HCT116 (cell line): Measurements from ENCODE around the gene CDYL. TPM values are rescaled to one million over a fixed set of nuclear protein-coding genes. Genes with fewer than 3 reads are reported as not detected.

Experiments
- ATAC-seq: fragments of 200-7000 bp; cut with Tn5 transposase; 2 replicates; pipeline ENCODE4 v1.9.1; 2020; ENCODE audit warnings: mild to moderate bottlenecking, moderate library complexity
- BruUV-seq: library from RNA; stranded (reverse); fragments of 400-500 nt; replicated peaks from 2 replicates; lab custom pipeline; 2021; lab: Mats Ljungman, UMichigan
- CTCF ChIA-PET: fragments of 300-600 bp; sonication (Branson Sonifier 250); formaldehyde crosslinking; loops from one replicate; lab custom pipeline; 2021; ENCODE audit warnings: antibody characterized with exemption; lab: Charles Lee
- POLR2A ChIA-PET: fragments of 300-600, 350-600 bp; sonication (Branson Sonifier 250); formaldehyde crosslinking; loops from one replicate; lab custom pipeline; 2021; ENCODE audit warnings: antibody characterized with exemption; lab: Charles Lee
- RAD21 ChIA-PET, 2 experiments: fragments of 300-600 bp; sonication (Branson Sonifier 250); formaldehyde crosslinking; loops; one replicate each; lab custom pipeline; 2023; ENCODE audit warnings: low total read pairs in 2 of 2; ENCODE audit not compliant: uncharacterized antibody in 2 of 2, unreplicated experiment in 2 of 2, low non-redundant PET in 1 of 2; lab: Charles Lee
- DNase-seq: peaks from one replicate; pipeline ENCODE4 v3.0.0-alpha.2; 2010; ENCODE audit warnings: low read depth, low spot score
- H2AFZ ChIP-seq: fragments of 200-600 bp; shearing (Covaris generic), sonication (generic); 2 replicates; pipeline ENCODE4 v1.6.1; 2017; ENCODE audit warnings: low read depth, mixed run types, mixed read lengths, antibody characterized with exemption, low read length; ENCODE audit not compliant: poor library complexity, severe bottlenecking
- H3K27ac ChIP-seq: 2 replicates; pipeline ENCODE4 v1.5.1; 2012; ENCODE audit warnings: low read depth, low read length
- H3K27me3 ChIP-seq: fragments of 200-600 bp; sonication (generic); 2 replicates; pipeline ENCODE4 v1.6.1; 2016; ENCODE audit warnings: mixed run types, low read length, mixed read lengths; ENCODE audit not compliant: insufficient read depth
- H3K36me3 ChIP-seq, 2 experiments: fragments of 200-500 bp in 1 of 2; fragments of 200-600 bp in 1 of 2; sonication (Bioruptor generic) in 1 of 2; sonication (generic) in 1 of 2; 2 replicates each; pipeline versions ENCODE4 v1.5.1 to v1.6.1; 2014 to 2016; ENCODE audit warnings: low read length in 2 of 2, inconsistent platforms in 1 of 2, mixed read lengths in 1 of 2, mixed run types in 1 of 2; ENCODE audit not compliant: insufficient read depth in 2 of 2, control insufficient read depth in 1 of 2
- H3K4me1 ChIP-seq, 2 experiments: fragments of 200-600 bp in 1 of 2; sonication (generic) in 1 of 2; 2 replicates each; pipeline versions ENCODE4 v1.5.1 to v1.6.1; 2012 to 2017; ENCODE audit warnings: low read length in 2 of 2, inconsistent platforms in 1 of 2, mild to moderate bottlenecking in 1 of 2, mixed read lengths in 1 of 2, mixed run types in 1 of 2, moderate library complexity in 1 of 2; ENCODE audit not compliant: insufficient read depth in 2 of 2, control insufficient read depth in 1 of 2
- H3K4me2 ChIP-seq: fragments of 200-600 bp; sonication (generic); 2 replicates; pipeline ENCODE4 v1.6.1; 2017; ENCODE audit warnings: mixed run types, low read length, mixed read lengths
- H3K4me3 ChIP-seq, 2 experiments: fragments of 200-600 bp in 1 of 2; sonication (generic) in 1 of 2; replicated peaks in 1 of 2; 2 replicates each; pipeline ENCODE4 v1.5.1; 2011 to 2016; ENCODE audit warnings: low read length in 2 of 2, control low read depth in 1 of 2, low read depth in 1 of 2, mild to moderate bottlenecking in 1 of 2, mixed read lengths in 1 of 2, mixed run types in 1 of 2
- H3K79me2 ChIP-seq: fragments of 200-600 bp; sonication (generic); 2 replicates; pipeline ENCODE4 v1.6.1; 2017; ENCODE audit warnings: mild to moderate bottlenecking, mixed run types, low read length, moderate library complexity, mixed read lengths; ENCODE audit not compliant: insufficient read depth
- H3K9ac ChIP-seq: fragments of 200-600 bp; sonication (generic); 2 replicates; pipeline ENCODE4 v1.6.1; 2016; ENCODE audit warnings: low read length, mixed read lengths
- H3K9me2 ChIP-seq: fragments of 200-600 bp; sonication (generic), shearing (Covaris generic); 2 replicates; pipeline ENCODE4 v1.6.1; 2017; ENCODE audit warnings: mixed run types, mild to moderate bottlenecking, moderate library complexity; ENCODE audit not compliant: insufficient read depth
- H3K9me3 ChIP-seq, 2 experiments: fragments of 200-500 bp in 1 of 2; fragments of 200-600 bp in 1 of 2; sonication (Bioruptor generic) in 1 of 2; sonication (generic) in 1 of 2; 2 replicates each; pipeline ENCODE4 v1.6.1; 2014 to 2017; ENCODE audit warnings: low read length in 2 of 2, mixed read lengths in 2 of 2, inconsistent platforms in 1 of 2, low read depth in 1 of 2, mild to moderate bottlenecking in 1 of 2, mixed run types in 1 of 2, moderate library complexity in 1 of 2; ENCODE audit not compliant: control insufficient read depth in 1 of 2, insufficient read depth in 1 of 2
- H4K20me1 ChIP-seq: fragments of 200-600 bp; sonication (generic), shearing (Covaris generic); 2 replicates; pipeline ENCODE4 v1.6.1; 2017; ENCODE audit warnings: mixed run types, mild to moderate bottlenecking, moderate library complexity; ENCODE audit not compliant: insufficient read depth
- ATF3 ChIP-seq: IDR thresholded peaks from 2 replicates; pipeline ENCODE4 v1.6.1; 2012
- CBX3 ChIP-seq: IDR thresholded peaks from 2 replicates; pipeline ENCODE4 v1.6.1; 2012; ENCODE audit warnings: low read depth
- CEBPB ChIP-seq: IDR thresholded peaks from 2 replicates; pipeline ENCODE4 v1.6.1; 2012; ENCODE audit warnings: low read depth
- CTCF ChIP-seq, 3 experiments: fragments of 200-600 bp in 1 of 3; sonication (generic) in 1 of 3; IDR thresholded peaks in 2 of 3; conservative IDR thresholded peaks in 1 of 3; 2 replicates each; pipeline ENCODE4 v1.5.1; 2012 to 2017; ENCODE audit warnings: low read depth in 2 of 3, low read length in 2 of 3, antibody characterized with exemption in 1 of 3, borderline replicate concordance in 1 of 3, control low read depth in 1 of 3, mild to moderate bottlenecking in 1 of 3, mixed read lengths in 1 of 3, mixed run types in 1 of 3, moderate library complexity in 1 of 3; ENCODE audit not compliant: insufficient read depth in 1 of 3
- EGR1 ChIP-seq: IDR thresholded peaks from 2 replicates; pipeline ENCODE4 v1.6.1; 2012; ENCODE audit warnings: low read depth
- ELF1 ChIP-seq: IDR thresholded peaks from 2 replicates; pipeline ENCODE4 v1.6.1; 2012; ENCODE audit warnings: low read depth, borderline replicate concordance
- EZH2 ChIP-seq: fragments of 200-600 bp; sonication (generic); IDR thresholded peaks from 2 replicates; pipeline ENCODE4 v1.6.1; 2017; ENCODE audit warnings: antibody characterized with exemption, mixed run types
- FOSL1 ChIP-seq: IDR thresholded peaks from 2 replicates; pipeline ENCODE4 v1.6.1; 2012; ENCODE audit warnings: low read depth
- MAX ChIP-seq: IDR thresholded peaks from 2 replicates; pipeline ENCODE4 v1.6.1; 2012
- POLR2AphosphoS5 ChIP-seq: IDR thresholded peaks from 2 replicates; pipeline ENCODE4 v1.6.1; 2011; ENCODE audit warnings: mild to moderate bottlenecking, low read depth, low read length, moderate library complexity
- RAD21 ChIP-seq: IDR thresholded peaks from 2 replicates; pipeline ENCODE4 v1.6.1; 2012; ENCODE audit warnings: low read depth, mild to moderate bottlenecking
- SIN3A ChIP-seq: IDR thresholded peaks from 2 replicates; pipeline ENCODE4 v1.6.1; 2012; ENCODE audit warnings: low read depth
- SP1 ChIP-seq: IDR thresholded peaks from 2 replicates; pipeline ENCODE4 v1.6.1; 2012; ENCODE audit warnings: low read depth
- SRF ChIP-seq: IDR thresholded peaks from 2 replicates; pipeline ENCODE4 v1.6.1; 2012; ENCODE audit warnings: low read depth
- YY1 ChIP-seq: IDR thresholded peaks from 2 replicates; pipeline ENCODE4 v1.6.1; 2011; ENCODE audit warnings: low read length, low read depth, moderate library complexity, mild to moderate bottlenecking; ENCODE audit not compliant: insufficient replicate concordance; ENCODE audit errors: extremely low read depth
- ZNF274 ChIP-seq: fragments of 200-500 bp; sonication (Bioruptor generic); IDR thresholded peaks from 2 replicates; pipeline ENCODE4 v1.6.1; 2014; ENCODE audit warnings: mild to moderate bottlenecking, low read depth, low read length, inconsistent platforms
- intact Hi-C: fragments of 100-400 bp; cut with micrococcal nuclease; formaldehyde crosslinking; loops from 2 replicates; pipeline ENCODE4 v1.10.0; 2022
- total RNA-seq: library from RNA; stranded (reverse); gene quantifications from one replicate; pipeline ENCODE4 v1.2.1, GENCODE V29; 2021; ENCODE audit not compliant: unreplicated experiment

The CDYL gene
- total RNA-seq, 1 experiment from 2014 or later = 42.6 TPM

- H4K20me1 ChIP-seq = no peaks in the 10 kb centered on the region
- BruUV-seq = no TSS peak
- RAD21 ChIA-PET = no interaction called here
- no peak overlapping the region for H3K27ac ChIP-seq
- TF ChIP-seq SRF = no peak
- TF ChIP-seq MAX = peak; percentile 59
- no peak for TF ChIP-seq POLR2AphosphoS5
- TF ChIP-seq ELF1 = no peak
- TF ChIP-seq FOSL1 = 0 out of 2 replicates have a peak, but pooled peaks have one; percentile 20
- TF ChIP-seq EGR1 = no peak
- TF ChIP-seq EZH2 = no peak
- TF ChIP-seq SIN3A = no peak
- no peak for TF ChIP-seq CBX3
- no peaks in the 10 kb centered on the region for H3K9me2 ChIP-seq
- peak; percentile 85 for ATAC-seq
- peak overlapping the region; percentile 63 for H2AFZ ChIP-seq
- POLR2A ChIA-PET = no interaction called here
- CTCF ChIA-PET = no interaction called here
- H3K9ac ChIP-seq = no peak overlapping the region
- peaks cover 0 to 19% of the 10 kb centered on the region in 2 experiments; a peak in 2 of 4 replicates for H3K4me1 ChIP-seq
- no peaks in the 10 kb centered on the region for H3K27me3 ChIP-seq
- H3K36me3 ChIP-seq = no peaks in the 10 kb centered on the region
- intact Hi-C loops = no loop called here
- no peak overlapping the region for H3K4me3 ChIP-seq
- no peaks in the 10 kb centered on the region for H3K79me2 ChIP-seq
- peak overlapping the region; percentile 60 for H3K4me2 ChIP-seq
- H3K9me3 ChIP-seq = no peaks in the 10 kb centered on the region
- peak; percentile 31 for DNase-seq
Measured at GRCh38 chr6:4732691-4733315, 43.4 kb upstream of the CDYL start.

- DNase-seq (no peak), ATAC-seq (no peak)
- Histone ChIP-seq H3K4me3 (no peak overlapping the region), H2AFZ (no peak overlapping the region), H4K20me1 (no peaks in the 10 kb centered on the region), H3K27ac (no peak overlapping the region), H3K27me3 (no peaks in the 10 kb centered on the region), H3K9me2 (no peaks in the 10 kb centered on the region), H3K9ac (no peak overlapping the region), H3K79me2 (no peaks in the 10 kb centered on the region), H3K9me3 (no peaks in the 10 kb centered on the region), H3K4me1 (peaks cover 0 to 18% of the 10 kb centered on the region in 2 experiments; a peak in 2 of 4 replicates), H3K4me2 (no peak overlapping the region), H3K36me3 (no peaks in the 10 kb centered on the region)
- ChIA-PET POLR2A (no interaction called here), RAD21 (no interaction called here), CTCF (no interaction called here)
- intact Hi-C loops = no loop called here
- no TSS peak for BruUV-seq
- TF ChIP-seq CEBPB (no peak), ATF3 (no peak), RAD21 (no peak), EGR1 (no peak), ELF1 (no peak), EZH2 (no peak), MAX (no peak), SIN3A (no peak), YY1 (no peak), SP1 (no peak), SRF (no peak), ZNF274 (no peak), CTCF (IDR thresholded peaks at IDR 0.05 in 2 of 3, conservative IDR thresholded peaks at IDR 0.05 in 1 of 3; ENCODE audit: borderline replicate concordance in 1 of 3, insufficient read depth in 1 of 3, low read depth in 2 of 3, low read length in 2 of 3) (no peak), FOSL1 (no peak)
Measured at GRCh38 chr6:4736371-4736873, 39.8 kb upstream of the CDYL start.
